Measurements from ENCODE around the gene CXorf38.

Gene CXorf38

DNA sequence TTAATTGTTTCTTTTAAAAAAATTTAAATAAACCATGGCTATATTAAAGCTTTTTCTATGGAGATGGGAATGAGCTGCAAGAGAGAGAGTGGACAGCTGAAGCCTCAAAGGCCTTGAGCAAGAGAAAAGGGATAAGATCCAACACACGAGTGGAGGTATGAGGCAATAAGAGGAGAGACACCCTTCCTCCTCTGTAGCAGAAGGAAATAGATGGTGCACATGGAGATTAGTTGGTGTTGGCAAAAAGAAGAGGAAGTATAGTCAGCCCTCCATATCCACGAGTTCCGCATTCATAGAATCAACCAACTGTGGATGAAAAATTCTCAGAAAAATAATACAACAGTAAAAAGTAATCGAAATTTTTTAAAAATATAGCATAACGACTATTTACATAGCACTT lies 3.2 kb downstream of the CXorf38 start:
- TF ChIP-seq SUZ12 (IDR thresholded peaks at IDR 0.05) (no peak), FOXA1 (IDR thresholded peaks at IDR 0.05) (no peak), TARDBP (IDR thresholded peaks at IDR 0.05) (no peak), BHLHE40 (IDR thresholded peaks at IDR 0.05; ENCODE audit: borderline replicate concordance) (no peak), FOXK2 (IDR thresholded peaks at IDR 0.05) (no peak), HDGF (IDR thresholded peaks at IDR 0.05; ENCODE audit: borderline replicate concordance) (no peak), NFRKB (IDR thresholded peaks at IDR 0.05) (no peak), CTBP1 (IDR thresholded peaks at IDR 0.05; ENCODE audit: borderline replicate concordance) (no peak), ELF4 (IDR thresholded peaks at IDR 0.05) (no peak), FOXM1 (IDR thresholded peaks at IDR 0.05; ENCODE audit: borderline replicate concordance) (no peak), SP1 (IDR thresholded peaks at IDR 0.05) (no peak), LEF1 (IDR thresholded peaks at IDR 0.05; ENCODE audit: borderline replicate concordance) (no peak), L3MBTL2 (conservative IDR thresholded peaks at IDR 0.05) (no peak), ARNT (IDR thresholded peaks at IDR 0.05) (no peak), ZNF384 (IDR thresholded peaks at IDR 0.05) (no peak)
- TF ChIP-seq, protein P1, sequence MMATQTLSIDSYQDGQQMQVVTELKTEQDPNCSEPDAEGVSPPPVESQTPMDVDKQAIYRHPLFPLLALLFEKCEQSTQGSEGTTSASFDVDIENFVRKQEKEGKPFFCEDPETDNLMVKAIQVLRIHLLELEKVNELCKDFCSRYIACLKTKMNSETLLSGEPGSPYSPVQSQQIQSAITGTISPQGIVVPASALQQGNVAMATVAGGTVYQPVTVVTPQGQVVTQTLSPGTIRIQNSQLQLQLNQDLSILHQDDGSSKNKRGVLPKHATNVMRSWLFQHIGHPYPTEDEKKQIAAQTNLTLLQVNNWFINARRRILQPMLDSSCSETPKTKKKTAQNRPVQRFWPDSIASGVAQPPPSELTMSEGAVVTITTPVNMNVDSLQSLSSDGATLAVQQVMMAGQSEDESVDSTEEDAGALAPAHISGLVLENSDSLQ (IDR thresholded peaks at IDR 0.05), result no peak
- ChIA-PET CTCF (no interaction called here), POLR2A (no interaction called here)
- DNase-seq (ENCODE audit: extremely low spot score), result no peak

DNA sequence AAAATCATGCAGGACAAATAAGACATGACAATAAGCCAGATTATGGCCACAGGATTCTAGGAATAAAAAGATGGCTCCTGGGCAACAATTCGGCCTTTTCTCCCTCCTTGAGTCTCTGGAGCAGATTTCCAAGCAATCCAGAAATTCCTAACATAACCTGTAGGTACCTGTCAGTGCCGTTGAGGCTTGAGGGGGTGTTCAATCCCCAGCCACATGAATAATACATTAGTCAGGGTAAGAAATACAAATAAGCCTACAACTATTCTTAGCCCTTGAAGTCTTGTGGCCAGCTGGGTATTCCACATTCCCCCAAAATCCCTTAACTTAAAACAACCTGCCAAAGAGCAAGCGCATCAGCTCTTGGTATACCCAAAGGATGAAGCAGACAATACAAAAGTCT lies 9.7 kb downstream of the CXorf38 start:
- DNase-seq (ENCODE audit: extremely low spot score), result no peak
- TF ChIP-seq LEF1 (IDR thresholded peaks at IDR 0.05; ENCODE audit: borderline replicate concordance) (no peak), SUZ12 (IDR thresholded peaks at IDR 0.05) (no peak), ELF4 (IDR thresholded peaks at IDR 0.05) (no peak), SP1 (IDR thresholded peaks at IDR 0.05) (no peak), FOXK2 (IDR thresholded peaks at IDR 0.05) (no peak), NFRKB (IDR thresholded peaks at IDR 0.05) (no peak), ZNF384 (IDR thresholded peaks at IDR 0.05) (no peak), CTBP1 (IDR thresholded peaks at IDR 0.05; ENCODE audit: borderline replicate concordance) (no peak), HDGF (IDR thresholded peaks at IDR 0.05; ENCODE audit: borderline replicate concordance) (no peak), TARDBP (IDR thresholded peaks at IDR 0.05) (no peak)
- TF ChIP-seq, protein P1 (IDR thresholded peaks at IDR 0.05), result no peak
- ChIA-PET POLR2A (no interaction called here), CTCF (no interaction called here)

DNA sequence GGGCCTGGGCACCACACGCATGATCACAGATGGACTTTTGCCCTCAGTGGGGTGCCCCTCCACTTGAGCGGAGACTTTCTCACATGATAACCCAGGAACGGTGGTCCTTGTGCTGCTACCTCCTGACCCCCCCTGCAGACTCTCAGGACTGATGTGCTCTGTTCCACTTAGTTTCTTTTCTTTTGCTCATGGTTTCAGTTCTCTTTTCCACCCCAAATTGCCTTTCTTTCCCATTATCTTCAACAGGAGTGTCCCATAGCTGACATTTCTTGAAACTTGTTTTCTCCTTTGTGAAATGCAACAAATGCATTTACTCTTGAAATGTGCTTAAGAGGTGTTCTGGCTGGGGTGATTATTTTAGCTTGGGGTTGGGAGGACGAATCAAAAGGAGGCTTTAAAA lies 15.2 kb downstream of the CXorf38 start:
- POLR2A ChIA-PET, result no interaction called here
- DNase-seq (ENCODE audit: extremely low spot score), result no peak
- no peak for TF ChIP-seq ELF4 (IDR thresholded peaks at IDR 0.05)
- CTCF ChIA-PET, result no interaction called here

DNA sequence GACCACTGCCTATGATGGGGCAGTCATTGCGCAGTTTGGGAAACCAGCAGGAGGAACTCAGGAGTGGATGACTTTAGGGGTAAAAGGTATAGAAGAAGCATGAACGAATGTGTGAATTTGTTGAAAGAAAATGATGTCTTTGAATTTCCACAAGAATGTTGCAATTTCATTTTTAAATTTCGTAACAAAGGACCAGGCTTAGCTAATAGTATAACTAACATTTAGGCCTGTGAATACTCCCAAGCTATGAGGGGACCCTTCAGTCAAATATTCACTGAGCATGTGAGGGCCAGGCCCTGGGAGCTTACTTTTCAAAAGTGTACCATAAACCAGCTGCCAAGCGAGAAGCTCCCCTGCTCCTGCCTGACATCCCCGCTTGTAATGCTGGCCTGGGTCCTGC lies 18.9 kb downstream of the CXorf38 start:
- CTCF ChIA-PET, result interaction anchor here (0.6 to 1.1 kb wide), 2 partner anchors 17 to 84 kb away, joined by 3 read pairs; no protein-coding TSS in a partner anchor
- POLR2A ChIA-PET, result no interaction called here
- TF ChIP-seq CTBP1 (IDR thresholded peaks at IDR 0.05; ENCODE audit: borderline replicate concordance), result no peak
- no peak for TF ChIP-seq LEF1 (IDR thresholded peaks at IDR 0.05; ENCODE audit: borderline replicate concordance)
- TF ChIP-seq ELF4 (IDR thresholded peaks at IDR 0.05), result no peak
- TF ChIP-seq HDGF (IDR thresholded peaks at IDR 0.05; ENCODE audit: borderline replicate concordance), result no peak
- TF ChIP-seq, protein P1 (IDR thresholded peaks at IDR 0.05), result no peak
- TF ChIP-seq L3MBTL2 (conservative IDR thresholded peaks at IDR 0.05), result no peak
- TF ChIP-seq NFRKB (IDR thresholded peaks at IDR 0.05), result no peak
- no peak for TF ChIP-seq FOXA1 (IDR thresholded peaks at IDR 0.05)
- TF ChIP-seq ZNF384 (IDR thresholded peaks at IDR 0.05), result no peak
- no peak for TF ChIP-seq FOXK2 (IDR thresholded peaks at IDR 0.05)
- no peak for TF ChIP-seq SUZ12 (IDR thresholded peaks at IDR 0.05)
- no peak for TF ChIP-seq FOXM1 (IDR thresholded peaks at IDR 0.05; ENCODE audit: borderline replicate concordance)
- no peak for TF ChIP-seq BHLHE40 (IDR thresholded peaks at IDR 0.05; ENCODE audit: borderline replicate concordance)
- TF ChIP-seq TARDBP (IDR thresholded peaks at IDR 0.05), result no peak
- TF ChIP-seq SP1 (IDR thresholded peaks at IDR 0.05), result no peak
- no peak for TF ChIP-seq ARNT (IDR thresholded peaks at IDR 0.05)
- DNase-seq (ENCODE audit: extremely low spot score), result no peak

DNA sequence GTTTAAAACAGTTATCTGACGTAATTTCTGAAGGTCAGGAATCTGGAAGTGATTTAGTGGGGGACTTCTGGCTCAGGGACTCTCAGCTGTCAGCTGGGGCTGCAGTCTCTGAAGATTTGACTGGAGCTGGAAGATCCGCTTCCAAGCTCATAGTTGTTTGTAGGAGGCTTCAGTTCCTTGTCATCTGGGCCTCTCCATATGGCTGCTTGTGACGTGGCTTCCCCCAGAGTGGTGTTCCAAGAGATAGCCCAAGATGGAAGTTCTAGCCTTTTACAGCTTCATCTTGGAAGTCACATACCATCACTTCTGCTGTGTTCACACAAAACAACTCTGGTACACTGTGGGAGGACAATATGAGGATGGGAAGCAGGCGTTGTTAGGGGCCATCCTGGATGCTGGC lies 22.1 kb downstream of the CXorf38 start:
- CTCF ChIA-PET, result interaction anchor here (1.1 kb wide), 1 partner anchor 169 kb away, joined by 4 read pairs; no protein-coding TSS in a partner anchor
- POLR2A ChIA-PET, result no interaction called here
- TF ChIP-seq SUZ12 (IDR thresholded peaks at IDR 0.05), result no peak
- TF ChIP-seq BHLHE40 (IDR thresholded peaks at IDR 0.05; ENCODE audit: borderline replicate concordance), result no peak
- no peak for TF ChIP-seq ZNF384 (IDR thresholded peaks at IDR 0.05)
- no peak for TF ChIP-seq ELF4 (IDR thresholded peaks at IDR 0.05)
- no peak for TF ChIP-seq SP1 (IDR thresholded peaks at IDR 0.05)
- TF ChIP-seq NFRKB (IDR thresholded peaks at IDR 0.05), result no peak
- TF ChIP-seq FOXM1 (IDR thresholded peaks at IDR 0.05; ENCODE audit: borderline replicate concordance), result no peak
- TF ChIP-seq HDGF (IDR thresholded peaks at IDR 0.05; ENCODE audit: borderline replicate concordance), result no peak
- TF ChIP-seq L3MBTL2 (conservative IDR thresholded peaks at IDR 0.05), result no peak
- TF ChIP-seq ARNT (IDR thresholded peaks at IDR 0.05), result no peak
- TF ChIP-seq FOXA1 (IDR thresholded peaks at IDR 0.05), result no peak
- TF ChIP-seq, protein P1 (IDR thresholded peaks at IDR 0.05), result no peak
- no peak for TF ChIP-seq TARDBP (IDR thresholded peaks at IDR 0.05)
- no peak for TF ChIP-seq CTBP1 (IDR thresholded peaks at IDR 0.05; ENCODE audit: borderline replicate concordance)
- DNase-seq (ENCODE audit: extremely low spot score), result no peak

DNA sequence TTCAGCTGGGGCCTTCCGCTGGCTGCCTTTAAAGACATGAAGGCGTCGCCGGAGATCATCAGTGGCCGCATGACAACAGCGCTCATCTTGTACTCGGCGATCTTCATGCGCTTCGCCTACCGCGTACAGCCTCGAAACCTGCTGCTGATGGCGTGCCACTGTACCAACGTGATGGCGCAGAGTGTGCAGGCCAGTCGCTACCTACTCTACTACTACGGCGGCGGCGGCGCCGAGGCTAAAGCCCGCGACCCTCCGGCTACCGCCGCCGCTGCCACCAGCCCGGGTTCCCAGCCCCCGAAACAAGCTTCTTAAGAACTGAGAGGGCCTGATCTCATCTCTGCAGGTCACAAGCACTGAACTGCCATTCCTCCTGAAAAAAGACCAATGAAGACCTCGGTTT lies 23.7 kb downstream of the CXorf38 start:
- CTCF ChIA-PET, result no interaction called here
- POLR2A ChIA-PET, result no interaction called here
- TF ChIP-seq SP1 (IDR thresholded peaks at IDR 0.05), result no peak
- no peak for TF ChIP-seq FOXM1 (IDR thresholded peaks at IDR 0.05; ENCODE audit: borderline replicate concordance)
- no peak for TF ChIP-seq ZNF384 (IDR thresholded peaks at IDR 0.05)
- TF ChIP-seq LEF1 (IDR thresholded peaks at IDR 0.05; ENCODE audit: borderline replicate concordance), result no peak
- TF ChIP-seq ARNT (IDR thresholded peaks at IDR 0.05), result no peak
- TF ChIP-seq TARDBP (IDR thresholded peaks at IDR 0.05), result no peak
- TF ChIP-seq FOXK2 (IDR thresholded peaks at IDR 0.05), result no peak
- no peak for TF ChIP-seq SUZ12 (IDR thresholded peaks at IDR 0.05)
- TF ChIP-seq, protein P1 (IDR thresholded peaks at IDR 0.05), result no peak
- no peak for TF ChIP-seq ELF4 (IDR thresholded peaks at IDR 0.05)
- no peak for TF ChIP-seq CTBP1 (IDR thresholded peaks at IDR 0.05; ENCODE audit: borderline replicate concordance)
- no peak for TF ChIP-seq HDGF (IDR thresholded peaks at IDR 0.05; ENCODE audit: borderline replicate concordance)
- no peak for TF ChIP-seq L3MBTL2 (conservative IDR thresholded peaks at IDR 0.05)
- DNase-seq (ENCODE audit: extremely low spot score), result no peak
